CD4-positive, alpha-beta T cell (primary cell): ENCODE results near the gene TMEM61. TPM values are rescaled to one million over a fixed set of nuclear protein-coding genes. Genes with fewer than 3 reads are reported as not detected.

Experiments
- ATAC-seq: fragments of 200-7000 bp; cut with Tn5 transposase; one replicate; pipeline ENCODE4 v1.10.0; 2022; ENCODE audit warnings: mild to moderate bottlenecking; ENCODE audit not compliant: poor library complexity
- CTCF ChIA-PET: fragments of 350-600 bp; sonication (Branson Sonifier 250); formaldehyde crosslinking; loops from one replicate; lab custom pipeline; 2021; ENCODE audit warnings: antibody characterized with exemption, inconsistent platforms; lab: Charles Lee
- POLR2A ChIA-PET: fragments of 350-600 bp; sonication (Branson Sonifier 250); formaldehyde crosslinking; loops from one replicate; lab custom pipeline; 2021; ENCODE audit warnings: antibody characterized with exemption, inconsistent platforms; lab: Charles Lee
- DNase-seq, 14 experiments: peaks; one replicate each; pipeline ENCODE4 v3.0.0-alpha.2; 2013 to 2020; ENCODE audit warnings: mixed read lengths in 2 of 14
- H3K27ac ChIP-seq, 2 donors: one replicate each; pipeline versions ENCODE4 v1.5.1 to v1.7.0; 2013; ENCODE audit warnings: low read length in 2 of 2, low read depth in 1 of 2, mild to moderate bottlenecking in 1 of 2
- H3K27me3 ChIP-seq, 2 experiments: 1 replicate in 1 of 2; 2 replicates in 1 of 2; pipeline versions ENCODE4 v1.6.1 to v1.7.0; 2013; ENCODE audit warnings: low read length in 2 of 2, control low read depth in 1 of 2, mild to moderate bottlenecking in 1 of 2, moderate library complexity in 1 of 2; ENCODE audit not compliant: insufficient read depth in 2 of 2, control insufficient read depth in 1 of 2
- H3K36me3 ChIP-seq: one replicate; pipeline ENCODE4 v1.6.1; 2013; ENCODE audit warnings: low read length, control low read depth; ENCODE audit not compliant: insufficient read depth
- H3K4me1 ChIP-seq: one replicate; pipeline ENCODE4 v1.6.1; 2013; ENCODE audit warnings: low read length, control low read depth; ENCODE audit not compliant: insufficient read depth
- H3K4me3 ChIP-seq: one replicate; pipeline ENCODE4 v1.5.1; 2013; ENCODE audit warnings: mild to moderate bottlenecking, low read length, moderate library complexity
- H3K9me3 ChIP-seq, 2 experiments: 1 replicate in 1 of 2; 2 replicates in 1 of 2; pipeline versions ENCODE4 v1.6.1 to v1.7.0; 2013; ENCODE audit warnings: low read length in 2 of 2, mild to moderate bottlenecking in 2 of 2, control low read depth in 1 of 2, moderate library complexity in 1 of 2; ENCODE audit not compliant: control insufficient read depth in 1 of 2, insufficient read depth in 1 of 2
- H3K27ac Mint-ChIP-seq: one replicate; pipeline ENCODE4 v1.8.0; 2020; ENCODE audit warnings: mixed read lengths
- H3K27me3 Mint-ChIP-seq: one replicate; pipeline ENCODE4 v1.8.0; 2021; ENCODE audit warnings: mixed read lengths
- H3K36me3 Mint-ChIP-seq: one replicate; pipeline ENCODE4 v1.8.0; 2021; ENCODE audit warnings: low read depth, mixed read lengths
- H3K4me1 Mint-ChIP-seq: one replicate; pipeline ENCODE4 v1.8.0; 2021; ENCODE audit warnings: low read depth, mixed read lengths
- H3K4me3 Mint-ChIP-seq: one replicate; pipeline ENCODE4 v1.8.0; 2020; ENCODE audit warnings: mild to moderate bottlenecking, mixed read lengths
- H3K9me3 Mint-ChIP-seq: one replicate; pipeline ENCODE4 v1.8.0; 2020; ENCODE audit warnings: mixed read lengths
- intact Hi-C, 2 experiments: fragments of 100-400 bp; cut with DNase I in 1 of 2; cut with micrococcal nuclease in 1 of 2; formaldehyde crosslinking; loops; one replicate each; pipeline versions ENCODE4 v1.15.1 to v1.9.0; 2023 to 2025; cut with DNase I, micrococcal nuclease
- total RNA-seq, 174 experiments: library from RNA in 2 of 174; stranded (reverse) in 2 of 174; gene quantifications; one replicate each; pipeline ENCODE4 v1.2.3 and lab custom pipeline; 2021 to 2026
- TF ChIP-seq, protein P1 (sequence below): fragments of 200-600 bp; IDR thresholded peaks from one replicate; pipeline ENCODE4 v1.8.0; 2022; ENCODE audit warnings: antibody characterized with exemption, mild to moderate bottlenecking

The TMEM61 gene
- total RNA-seq, 2 experiments from 2014 or later: not detected

DNA sequence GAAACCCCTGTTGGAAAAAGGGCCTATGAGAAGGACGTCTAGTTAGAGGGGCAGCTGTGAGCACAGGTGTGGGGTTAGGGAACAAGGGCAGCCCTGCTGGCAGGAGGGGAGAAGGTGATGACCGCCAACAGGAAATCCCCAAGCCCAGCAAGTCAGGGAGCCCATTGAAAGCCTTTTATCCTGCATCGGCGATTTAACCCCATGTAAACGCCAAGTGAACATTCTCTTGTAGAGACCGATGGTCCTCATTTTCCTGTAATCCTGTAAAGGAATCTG, 17.2 kb downstream of the TMEM61 start:
- H3K27ac Mint-ChIP-seq: no peak overlapping the region
- H3K27me3 ChIP-seq: peaks cover 29 to 35% of the 10 kb centered on the region in 2 experiments
- H3K4me3 Mint-ChIP-seq: no peak overlapping the region
- H3K9me3 ChIP-seq: peaks cover 0 to 8% of the 10 kb centered on the region in 2 experiments
- H3K4me1 Mint-ChIP-seq: peaks cover 23% of the 10 kb centered on the region
- ATAC-seq (no peak), DNase-seq (no peak)
- no peaks in the 10 kb centered on the region for H3K9me3 Mint-ChIP-seq
- H3K36me3 ChIP-seq: no peaks in the 10 kb centered on the region
- no peak overlapping the region for H3K27ac ChIP-seq
- intact Hi-C loops: loop anchor here (2.0 to 10.0 kb wide), 3 partner anchors 325 to 933 kb away; no protein-coding TSS in a partner anchor
- no peak overlapping the region for H3K4me3 ChIP-seq
- peaks cover 21% of the 10 kb centered on the region for H3K4me1 ChIP-seq
- no peaks in the 10 kb centered on the region for H3K36me3 Mint-ChIP-seq
- TF ChIP-seq, protein P1, sequence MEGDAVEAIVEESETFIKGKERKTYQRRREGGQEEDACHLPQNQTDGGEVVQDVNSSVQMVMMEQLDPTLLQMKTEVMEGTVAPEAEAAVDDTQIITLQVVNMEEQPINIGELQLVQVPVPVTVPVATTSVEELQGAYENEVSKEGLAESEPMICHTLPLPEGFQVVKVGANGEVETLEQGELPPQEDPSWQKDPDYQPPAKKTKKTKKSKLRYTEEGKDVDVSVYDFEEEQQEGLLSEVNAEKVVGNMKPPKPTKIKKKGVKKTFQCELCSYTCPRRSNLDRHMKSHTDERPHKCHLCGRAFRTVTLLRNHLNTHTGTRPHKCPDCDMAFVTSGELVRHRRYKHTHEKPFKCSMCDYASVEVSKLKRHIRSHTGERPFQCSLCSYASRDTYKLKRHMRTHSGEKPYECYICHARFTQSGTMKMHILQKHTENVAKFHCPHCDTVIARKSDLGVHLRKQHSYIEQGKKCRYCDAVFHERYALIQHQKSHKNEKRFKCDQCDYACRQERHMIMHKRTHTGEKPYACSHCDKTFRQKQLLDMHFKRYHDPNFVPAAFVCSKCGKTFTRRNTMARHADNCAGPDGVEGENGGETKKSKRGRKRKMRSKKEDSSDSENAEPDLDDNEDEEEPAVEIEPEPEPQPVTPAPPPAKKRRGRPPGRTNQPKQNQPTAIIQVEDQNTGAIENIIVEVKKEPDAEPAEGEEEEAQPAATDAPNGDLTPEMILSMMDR: no peak
- ChIA-PET POLR2A (no interaction called here), CTCF (no interaction called here)
- H3K27me3 Mint-ChIP-seq: peaks cover 47% of the 10 kb centered on the region

DNA sequence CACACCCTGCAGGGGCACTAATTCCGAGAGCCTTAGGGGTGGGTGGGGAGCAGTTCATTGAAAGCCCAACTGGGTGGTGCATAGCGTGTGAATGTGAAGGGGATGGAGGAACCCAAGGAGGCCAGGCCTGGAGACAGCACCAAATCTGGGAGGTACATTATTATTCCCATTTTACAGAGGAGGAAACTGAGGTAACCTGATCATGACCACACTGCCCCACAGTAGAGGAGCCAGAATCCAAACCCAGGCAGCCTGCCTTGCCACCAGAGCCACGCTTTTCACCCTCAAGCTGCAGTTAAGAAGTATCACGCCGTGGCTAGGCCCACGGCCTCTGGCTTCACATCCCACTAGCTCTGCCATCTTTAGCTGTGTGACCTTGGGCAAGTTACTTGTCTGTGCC, 17.7 kb downstream of the TMEM61 start:
- H3K4me3 Mint-ChIP-seq: no peak overlapping the region
- no peak overlapping the region for H3K27ac Mint-ChIP-seq
- DNase-seq (no peak), ATAC-seq (no peak)
- intact Hi-C loops: loop anchor here (5.0 to 10.0 kb wide), 2 partner anchors 326 to 933 kb away; no protein-coding TSS in a partner anchor
- TF ChIP-seq, protein P1: no peak
- CTCF ChIA-PET: no interaction called here
- peaks cover 47% of the 10 kb centered on the region for H3K27me3 Mint-ChIP-seq
- peaks cover 23% of the 10 kb centered on the region for H3K4me1 Mint-ChIP-seq
- H3K27me3 ChIP-seq: peaks cover 29 to 35% of the 10 kb centered on the region in 2 experiments
- no peak overlapping the region for H3K4me3 ChIP-seq
- H3K36me3 Mint-ChIP-seq: no peaks in the 10 kb centered on the region
- no peaks in the 10 kb centered on the region for H3K36me3 ChIP-seq
- H3K9me3 Mint-ChIP-seq: no peaks in the 10 kb centered on the region
- H3K27ac ChIP-seq: no peak overlapping the region
- POLR2A ChIA-PET: no interaction called here
- peaks cover 21% of the 10 kb centered on the region for H3K4me1 ChIP-seq
- H3K9me3 ChIP-seq: peaks cover 0 to 8% of the 10 kb centered on the region in 2 experiments

DNA sequence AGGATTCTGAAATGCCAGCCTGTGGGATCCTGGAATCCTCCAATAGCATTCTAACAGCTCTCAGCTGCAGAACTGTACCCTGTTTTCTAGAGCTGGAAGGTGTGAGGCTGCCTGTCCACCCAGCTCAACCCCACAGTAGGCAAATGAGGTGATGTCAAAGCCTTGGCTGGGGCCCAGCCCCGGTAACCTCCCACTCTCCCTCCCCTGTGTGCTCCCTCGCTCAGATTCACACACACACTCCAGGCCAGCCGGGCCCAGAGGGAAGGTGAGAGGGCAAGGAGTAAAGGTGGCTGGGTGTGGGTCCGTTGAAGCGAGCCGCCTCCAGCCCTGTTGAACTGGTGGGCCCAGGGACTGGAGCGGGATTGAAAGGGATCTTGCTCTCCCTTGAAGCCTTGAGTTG, 18.2 kb downstream of the TMEM61 start, which contains the start of gene BSND:
BSND (plus strand) TSS at position 257 of the 400 bp plus-strand sequence. CDS start 254 bp downstream, outside the sequence.
- no peaks in the 10 kb centered on the region for H3K36me3 ChIP-seq
- no peaks in the 10 kb centered on the region for H3K9me3 Mint-ChIP-seq
- peaks cover 23% of the 10 kb centered on the region for H3K4me1 Mint-ChIP-seq
- CTCF ChIA-PET: no interaction called here
- POLR2A ChIA-PET: no interaction called here
- H3K27me3 Mint-ChIP-seq: peaks cover 47% of the 10 kb centered on the region
- H3K27me3 ChIP-seq: peaks cover 29 to 35% of the 10 kb centered on the region in 2 experiments
- no peak within 1 kb of the TSS for H3K27ac ChIP-seq
- no peak for ATAC-seq
- H3K4me1 ChIP-seq: peaks cover 21% of the 10 kb centered on the region
- no peak within 1 kb of the TSS for H3K4me3 ChIP-seq
- no peak within 1 kb of the TSS for H3K4me3 Mint-ChIP-seq
- peaks cover 0 to 8% of the 10 kb centered on the region in 2 experiments for H3K9me3 ChIP-seq
- intact Hi-C loops: loop anchor here (5.0 to 10.0 kb wide), 2 partner anchors 326 to 934 kb away; no protein-coding TSS in a partner anchor
- no peak for DNase-seq
- no peak within 1 kb of the TSS for H3K27ac Mint-ChIP-seq
- no peaks in the 10 kb centered on the region for H3K36me3 Mint-ChIP-seq
- TF ChIP-seq, protein P1: no peak
